Neural progenitor cell (in vitro differentiated cells): ENCODE measurements around the gene CBFB.

Experiments used
- EZH2 ChIP-seq: fragments of 200-600 bp; sonication (generic); IDR thresholded peaks from 2 replicates; pipeline ENCODE4 v1.6.1; 2017; ENCODE audit warnings: antibody characterized with exemption, mild to moderate bottlenecking, moderate library complexity
- TF ChIP-seq, protein P1 (sequence below): fragments of 200-600 bp; sonication (generic); IDR thresholded peaks from 2 replicates; pipeline ENCODE4 v1.5.1; 2017; ENCODE audit warnings: antibody characterized with exemption, mild to moderate bottlenecking

GRCh38 chr16:67115639-67116038 lies 86.7 kb downstream of the CBFB start:
- TF ChIP-seq, protein P1, sequence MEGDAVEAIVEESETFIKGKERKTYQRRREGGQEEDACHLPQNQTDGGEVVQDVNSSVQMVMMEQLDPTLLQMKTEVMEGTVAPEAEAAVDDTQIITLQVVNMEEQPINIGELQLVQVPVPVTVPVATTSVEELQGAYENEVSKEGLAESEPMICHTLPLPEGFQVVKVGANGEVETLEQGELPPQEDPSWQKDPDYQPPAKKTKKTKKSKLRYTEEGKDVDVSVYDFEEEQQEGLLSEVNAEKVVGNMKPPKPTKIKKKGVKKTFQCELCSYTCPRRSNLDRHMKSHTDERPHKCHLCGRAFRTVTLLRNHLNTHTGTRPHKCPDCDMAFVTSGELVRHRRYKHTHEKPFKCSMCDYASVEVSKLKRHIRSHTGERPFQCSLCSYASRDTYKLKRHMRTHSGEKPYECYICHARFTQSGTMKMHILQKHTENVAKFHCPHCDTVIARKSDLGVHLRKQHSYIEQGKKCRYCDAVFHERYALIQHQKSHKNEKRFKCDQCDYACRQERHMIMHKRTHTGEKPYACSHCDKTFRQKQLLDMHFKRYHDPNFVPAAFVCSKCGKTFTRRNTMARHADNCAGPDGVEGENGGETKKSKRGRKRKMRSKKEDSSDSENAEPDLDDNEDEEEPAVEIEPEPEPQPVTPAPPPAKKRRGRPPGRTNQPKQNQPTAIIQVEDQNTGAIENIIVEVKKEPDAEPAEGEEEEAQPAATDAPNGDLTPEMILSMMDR = no peak
- TF ChIP-seq EZH2 = no peak
